Stimulated activated naive CD4-positive, alpha-beta T cell treated with Interleukin-2 at 50 U/mL for 16 hours (primary cell): ENCODE data around the gene RPGRIP1L.

Source experiments
- DNase-seq: peaks from one replicate; lab custom pipeline; 2025; lab: John Stamatoyannopoulos, UW

RPGRIP1L gene

GRCh38 chr16:53600616-53601015 lies 103.0 kb downstream of the RPGRIP1L start:
- no peak for DNase-seq

GRCh38 chr16:53600126-53600525 lies 103.5 kb downstream of the RPGRIP1L start:
- no peak for DNase-seq

GRCh38 chr16:53599548-53599947 lies 104.1 kb downstream of the RPGRIP1L start:
- no peak for DNase-seq

GRCh38 chr16:53598511-53599275 lies 105.0 kb downstream of the RPGRIP1L start:
- no peak for DNase-seq

GRCh38 chr16:53597776-53598175 lies 105.9 kb downstream of the RPGRIP1L start:
- DNase-seq, result no peak

- DNase-seq, result no peak
Observed at GRCh38 chr16:53588081-53588648, 115.5 kb downstream of the RPGRIP1L start.

- no peak for DNase-seq
Observed at GRCh38 chr16:53583401-53583800, 120.3 kb downstream of the RPGRIP1L start.

- DNase-seq, result no peak
Observed at GRCh38 chr16:53581784-53582183, 121.9 kb downstream of the RPGRIP1L start.

GRCh38 chr16:53580038-53580802 lies 123.4 kb downstream of the RPGRIP1L start:
- DNase-seq, result no peak

GRCh38 chr16:53576904-53577303 lies 126.8 kb downstream of the RPGRIP1L start:
- DNase-seq, result no peak

GRCh38 chr16:53576210-53576609 lies 127.4 kb downstream of the RPGRIP1L start:
- DNase-seq, result no peak

- no peak for DNase-seq
Observed at GRCh38 chr16:53571763-53572162, 131.9 kb downstream of the RPGRIP1L start.

GRCh38 chr16:53566552-53567245 lies 137.0 kb downstream of the RPGRIP1L start:
- DNase-seq, result no peak

- no peak for DNase-seq
Observed at GRCh38 chr16:53565296-53565863, 138.3 kb downstream of the RPGRIP1L start.

GRCh38 chr16:53563426-53563825 lies 140.2 kb downstream of the RPGRIP1L start:
- DNase-seq, result no peak

- DNase-seq, result no peak
Observed at GRCh38 chr16:53561101-53561888, 142.4 kb downstream of the RPGRIP1L start.

GRCh38 chr16:53559270-53559951 lies 144.2 kb downstream of the RPGRIP1L start:
- no peak for DNase-seq

- no peak for DNase-seq
Observed at GRCh38 chr16:53558710-53559109, 144.9 kb downstream of the RPGRIP1L start.

GRCh38 chr16:53556521-53556920 lies 147.1 kb downstream of the RPGRIP1L start:
- no peak for DNase-seq

GRCh38 chr16:53549970-53550690 lies 153.5 kb downstream of the RPGRIP1L start:
- peak; percentile 49 for DNase-seq
